Measurements from ENCODE around the gene DVL1.
A peak's percentile ranks its signal among the peaks of the same experiment; 100 is the strongest.
"Not testable (repeated sequence)": the region's sequence is repeated elsewhere in the genome, so short reads cannot be mapped to it uniquely, and the experiment has no call there.

DVL1 gene

GRCh38 chr1:1349256-1350012 is at the start of gene DVL1:
TSS of gene DVL1 (minus strand) at chr1:1349418. CDS start at chr1:1349065, 353 bp downstream.
- peak; percentile 53 to 60 for DNase-seq

- DNase-seq: no peak
These were observed 49.5 kb upstream of the DVL1 start for GRCh38 chr1:1398677-1399186.

GRCh38 chr1:1397839-1398523 is 48.8 kb upstream of the DVL1 start:
- DNase-seq: no peak

- no peak for DNase-seq
These were observed 45.9 kb upstream of the DVL1 start for GRCh38 chr1:1395166-1395565.

- DNase-seq: no peak
These were observed 44.9 kb upstream of the DVL1 start for GRCh38 chr1:1394116-1394515.

- no peak for DNase-seq
These were observed 44.2 kb upstream of the DVL1 start for GRCh38 chr1:1393428-1393827.

GRCh38 chr1:1393014-1393413 is 43.8 kb upstream of the DVL1 start:
- DNase-seq: no peak

- DNase-seq: no peak
These were observed 42.0 kb upstream of the DVL1 start for GRCh38 chr1:1391225-1391624.

- DNase-seq: no peak
These were observed 41.5 kb upstream of the DVL1 start for GRCh38 chr1:1390675-1391074.

- DNase-seq: no peak
These were observed 38.9 kb upstream of the DVL1 start for GRCh38 chr1:1388078-1388472.

GRCh38 chr1:1387098-1388077 is 38.2 kb upstream of the DVL1 start:
- no peak for DNase-seq

GRCh38 chr1:1385931-1386330 is 36.7 kb upstream of the DVL1 start:
- DNase-seq: no peak

- not testable (repeated sequence) for DNase-seq
These were observed 36.1 kb upstream of the DVL1 start for GRCh38 chr1:1385339-1385738.

- DNase-seq: no peak
These were observed 32.1 kb upstream of the DVL1 start for GRCh38 chr1:1381294-1381693.

GRCh38 chr1:1380860-1381259 is 31.6 kb upstream of the DVL1 start:
- DNase-seq: no peak

GRCh38 chr1:1377540-1378205 is 28.5 kb upstream of the DVL1 start:
- no peak for DNase-seq

- DNase-seq: no peak
These were observed 27.5 kb upstream of the DVL1 start for GRCh38 chr1:1376551-1377226.

GRCh38 chr1:1374929-1375662 is 25.9 kb upstream of the DVL1 start, which contains the start of gene AURKAIP1:
TSS of gene AURKAIP1 (minus strand) at chr1:1375207. CDS start at chr1:1374756, 451 bp downstream.
- DNase-seq: peak; percentile 91 to 95

- DNase-seq: no peak
These were observed 25.3 kb upstream of the DVL1 start for GRCh38 chr1:1374589-1374928.

- no peak for DNase-seq
These were observed 24.8 kb upstream of the DVL1 start for GRCh38 chr1:1373815-1374588.
